ENCODE measurements around the gene PCNX3.

The PCNX3 gene

DNA sequence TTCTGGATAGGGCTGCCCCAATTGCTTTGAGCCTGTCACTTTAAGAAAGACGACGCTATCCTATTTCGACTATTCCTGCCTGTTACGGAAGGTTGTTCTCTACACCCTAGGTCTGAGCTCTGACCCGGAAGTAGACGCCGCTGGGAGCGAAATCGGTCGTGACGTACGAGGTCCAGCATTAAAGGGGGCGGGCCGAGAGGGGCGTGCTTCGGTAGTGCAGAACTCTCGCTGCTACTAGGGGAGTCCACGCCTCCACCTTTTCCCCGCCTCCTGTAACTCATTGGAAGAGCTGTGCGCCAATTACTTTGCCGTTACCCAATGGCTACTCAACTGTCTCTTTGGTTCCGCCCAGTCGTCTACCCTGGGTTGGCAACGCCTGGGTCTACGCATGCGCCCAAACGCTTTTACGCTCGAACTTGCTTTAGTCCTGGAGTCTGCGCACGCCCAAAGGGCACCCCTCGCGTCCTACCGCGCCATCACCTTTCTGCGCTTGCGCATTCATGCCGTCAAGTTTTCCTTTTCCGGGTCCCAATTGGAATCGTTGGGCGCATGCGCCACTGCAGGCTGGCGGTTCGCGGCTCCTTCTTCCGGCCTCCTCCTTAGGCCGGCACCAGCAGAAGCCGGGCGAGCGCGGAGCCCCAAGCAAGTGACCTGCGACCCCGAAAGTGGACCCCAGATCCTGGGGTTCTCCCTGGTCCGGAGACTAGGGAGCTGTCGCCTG lies at the start of gene PCNX3:
Gene PCNX3, plus strand, starts transcription at position 548 of the 721 bp plus-strand sequence. CDS start 536 bp downstream, outside the sequence.
- DNase-seq (ENCODE audit: low spot score) = peak; percentile 100

DNA sequence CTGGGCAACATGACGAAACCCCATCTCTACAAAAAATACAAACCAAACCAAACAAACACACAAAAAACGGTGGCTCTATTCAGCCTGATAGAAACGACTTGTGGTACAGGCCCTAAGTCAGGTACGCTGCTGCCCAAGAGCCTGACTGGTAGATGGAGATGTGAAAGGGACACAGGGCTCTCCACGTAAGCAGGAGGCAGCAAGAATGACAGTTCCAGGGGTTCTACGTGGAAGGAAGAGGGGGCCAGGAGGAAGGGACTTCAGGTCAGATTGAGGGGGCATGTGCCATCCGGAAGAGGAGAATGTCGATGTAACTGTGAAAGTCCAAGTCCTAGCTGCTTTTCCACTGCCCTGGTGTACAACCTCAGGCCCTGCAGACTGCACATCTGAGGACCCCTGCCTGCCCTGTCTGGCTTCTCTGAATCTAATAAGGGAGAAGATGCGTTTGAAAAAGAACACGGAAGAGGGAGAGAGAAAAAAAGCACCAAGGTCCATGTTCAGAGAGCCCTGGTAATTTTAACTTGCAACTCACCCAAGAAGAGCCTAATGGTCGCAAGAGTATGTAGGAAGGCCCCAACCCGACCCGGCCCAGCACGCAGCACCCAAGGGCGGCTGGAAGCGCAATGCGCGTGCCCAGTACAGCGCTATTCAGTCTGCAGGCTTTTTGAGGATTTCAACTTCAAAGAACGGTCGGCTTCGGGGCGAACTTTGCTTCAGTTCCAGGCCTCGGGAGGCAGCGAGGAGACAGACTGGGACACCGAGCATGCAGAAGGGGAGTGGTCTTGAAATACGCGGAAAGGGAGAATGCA lies 46.2 kb upstream of the PCNX3 start:
- DNase-seq (ENCODE audit: low spot score) = no peak

DNA sequence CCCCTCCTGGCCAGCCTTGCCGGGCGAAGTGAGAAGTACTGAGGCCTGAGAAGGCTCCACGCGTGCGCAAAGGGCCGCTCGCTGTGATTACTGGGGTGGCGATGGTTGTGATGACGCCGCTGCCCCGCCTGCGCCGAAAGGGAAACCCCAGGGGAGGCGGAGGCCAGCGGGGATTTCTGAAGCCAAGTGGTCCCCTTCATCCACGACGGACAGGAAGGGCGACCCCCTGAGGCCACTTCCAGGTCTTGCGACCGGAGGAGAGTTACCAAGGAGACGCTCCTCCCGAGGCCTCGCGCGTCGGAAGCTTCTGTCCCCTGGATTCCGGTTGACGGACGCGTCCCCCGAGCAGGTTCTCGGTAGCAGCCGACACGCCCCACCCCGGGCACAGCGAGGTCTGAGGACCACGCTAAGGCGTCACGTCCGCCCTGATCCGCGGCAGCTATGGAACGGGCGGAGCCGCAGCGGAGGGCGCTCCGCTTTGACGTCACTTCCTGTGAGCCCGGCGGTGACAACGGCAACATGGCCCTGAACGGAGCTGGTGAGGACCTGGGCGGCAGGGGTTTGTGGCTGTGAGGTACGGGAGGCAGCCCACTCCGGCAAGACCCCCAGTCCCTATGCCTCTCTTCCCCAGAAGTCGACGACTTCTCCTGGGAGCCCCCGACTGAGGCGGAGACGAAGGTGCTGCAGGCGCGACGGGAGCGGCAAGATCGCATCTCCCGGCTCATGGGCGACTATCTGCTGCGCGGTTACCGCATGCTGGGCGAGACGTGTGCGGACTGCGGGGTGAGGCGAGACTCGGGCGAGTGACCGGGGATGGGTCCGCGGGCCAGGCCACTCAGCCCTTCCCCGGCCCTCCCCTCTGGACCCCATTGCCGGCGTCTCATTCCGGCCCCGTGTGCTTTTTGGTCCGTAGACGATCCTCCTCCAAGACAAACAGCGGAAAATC lies 45.3 kb upstream of the PCNX3 start, which contains the start of gene ZNRD2:
Gene ZNRD2, plus strand, starts transcription at position 505 of the 946 bp plus-strand sequence. Its CDS starts 15 bp downstream, at position 520.
- peak; percentile 97 for DNase-seq (ENCODE audit: low spot score)

DNA sequence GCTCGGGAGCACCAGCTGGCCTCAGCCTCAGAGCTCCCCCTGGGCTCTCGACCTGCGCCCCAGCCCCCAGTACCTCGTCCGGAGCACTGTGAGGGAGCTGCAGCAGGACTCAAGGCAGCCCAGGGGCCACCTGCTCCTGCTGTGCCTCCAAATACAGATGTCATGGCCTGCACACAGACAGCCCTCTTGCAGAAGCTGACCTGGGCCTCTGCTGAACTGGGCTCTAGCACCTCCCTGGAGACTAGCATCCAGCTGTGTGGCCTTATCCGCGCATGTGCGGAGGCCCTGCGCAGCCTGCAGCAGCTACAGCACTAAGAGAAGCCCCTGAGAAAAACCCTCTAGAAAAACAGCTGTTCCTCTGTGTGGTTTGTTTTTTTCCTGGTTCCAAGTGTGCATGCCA lies 44.2 kb upstream of the PCNX3 start:
- DNase-seq (ENCODE audit: low spot score) = no peak

DNA sequence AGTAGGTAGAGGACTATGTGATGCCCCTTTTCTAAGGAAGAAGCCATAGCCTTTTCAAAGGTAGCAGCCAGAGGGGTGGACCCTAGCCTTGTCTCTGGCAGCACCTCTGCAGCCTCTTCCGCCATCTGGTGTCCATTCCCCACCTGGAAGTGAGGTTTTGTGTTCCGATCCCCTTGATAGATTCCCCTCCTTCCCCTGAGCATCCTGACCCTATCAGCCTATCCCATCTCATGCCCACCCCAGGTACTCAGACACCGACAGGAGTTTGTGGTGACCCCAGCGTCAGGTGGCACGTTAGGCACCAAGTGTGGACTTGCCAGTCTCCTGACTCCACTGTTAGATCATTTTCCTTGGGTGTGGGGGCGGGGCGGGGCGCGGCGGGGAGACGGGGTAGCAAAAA lies 43.6 kb upstream of the PCNX3 start:
- no peak for DNase-seq (ENCODE audit: low spot score)

DNA sequence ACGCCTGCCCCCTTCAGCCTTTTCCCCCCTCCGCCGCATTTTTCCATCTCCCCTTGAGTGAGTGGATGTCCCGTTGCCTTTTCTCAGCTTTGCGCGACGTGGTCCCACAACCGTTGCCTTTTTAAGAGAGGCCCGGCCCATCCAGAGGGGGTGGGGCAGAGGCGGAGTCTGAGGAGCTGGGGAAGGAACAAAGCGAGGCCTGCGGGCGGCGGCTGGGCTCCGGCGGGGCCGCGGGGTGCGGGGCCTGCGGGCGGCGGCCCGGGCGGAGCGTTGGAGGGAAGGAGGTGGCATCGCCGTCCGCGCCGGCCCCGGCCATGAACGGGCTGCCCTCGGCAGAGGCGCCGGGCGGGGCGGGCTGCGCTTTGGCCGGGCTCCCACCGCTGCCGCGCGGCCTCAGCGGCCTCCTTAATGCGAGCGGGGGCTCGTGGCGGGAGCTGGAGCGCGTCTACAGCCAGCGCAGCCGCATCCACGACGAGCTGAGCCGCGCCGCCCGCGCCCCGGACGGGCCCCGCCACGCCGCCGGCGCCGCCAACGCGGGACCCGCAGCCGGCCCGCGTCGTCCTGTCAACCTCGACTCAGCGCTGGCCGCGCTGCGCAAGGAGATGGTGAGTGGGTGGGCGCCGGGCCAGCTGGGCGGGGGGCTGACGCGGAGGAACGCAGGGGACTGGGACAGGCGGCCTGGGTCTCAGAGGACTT lies 43.1 kb upstream of the PCNX3 start, which contains the start of gene FAM89B:
Gene FAM89B, plus strand, starts transcription at position 183 of the 696 bp plus-strand sequence. Its CDS starts 132 bp downstream, at position 315.
- peak; percentile 93 for DNase-seq (ENCODE audit: low spot score)

DNA sequence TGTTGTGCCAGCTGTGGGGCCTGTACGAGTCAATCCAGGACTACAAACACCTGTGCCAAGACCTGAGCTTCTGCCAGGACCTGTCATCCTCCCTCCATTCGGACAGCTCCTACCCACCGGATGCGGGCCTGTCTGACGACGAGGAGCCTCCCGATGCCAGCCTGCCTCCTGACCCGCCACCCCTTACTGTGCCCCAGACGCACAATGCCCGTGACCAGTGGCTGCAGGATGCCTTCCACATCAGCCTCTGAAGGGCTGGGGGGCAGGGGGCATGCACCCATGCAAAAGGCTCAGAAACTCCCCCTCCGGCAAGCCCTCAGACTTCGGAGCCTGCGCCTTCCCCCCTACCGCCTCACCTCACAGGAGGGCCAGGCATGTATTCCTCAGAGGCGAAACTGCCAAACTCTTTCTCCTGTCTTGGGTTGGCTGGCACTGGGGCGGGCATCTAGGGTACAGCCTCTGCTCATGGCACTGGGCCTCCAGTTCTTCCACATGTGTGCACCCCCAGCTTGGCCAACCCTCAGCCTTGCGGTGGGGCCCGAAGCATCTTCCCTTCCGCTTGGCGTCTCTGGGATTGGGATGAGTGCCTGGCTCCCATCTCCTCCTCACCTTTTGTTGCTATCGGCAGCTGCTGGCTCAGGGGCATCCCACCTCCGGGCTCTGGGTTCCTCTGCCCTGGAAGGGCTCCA lies 42.0 kb upstream of the PCNX3 start:
- DNase-seq (ENCODE audit: low spot score) = no peak

DNA sequence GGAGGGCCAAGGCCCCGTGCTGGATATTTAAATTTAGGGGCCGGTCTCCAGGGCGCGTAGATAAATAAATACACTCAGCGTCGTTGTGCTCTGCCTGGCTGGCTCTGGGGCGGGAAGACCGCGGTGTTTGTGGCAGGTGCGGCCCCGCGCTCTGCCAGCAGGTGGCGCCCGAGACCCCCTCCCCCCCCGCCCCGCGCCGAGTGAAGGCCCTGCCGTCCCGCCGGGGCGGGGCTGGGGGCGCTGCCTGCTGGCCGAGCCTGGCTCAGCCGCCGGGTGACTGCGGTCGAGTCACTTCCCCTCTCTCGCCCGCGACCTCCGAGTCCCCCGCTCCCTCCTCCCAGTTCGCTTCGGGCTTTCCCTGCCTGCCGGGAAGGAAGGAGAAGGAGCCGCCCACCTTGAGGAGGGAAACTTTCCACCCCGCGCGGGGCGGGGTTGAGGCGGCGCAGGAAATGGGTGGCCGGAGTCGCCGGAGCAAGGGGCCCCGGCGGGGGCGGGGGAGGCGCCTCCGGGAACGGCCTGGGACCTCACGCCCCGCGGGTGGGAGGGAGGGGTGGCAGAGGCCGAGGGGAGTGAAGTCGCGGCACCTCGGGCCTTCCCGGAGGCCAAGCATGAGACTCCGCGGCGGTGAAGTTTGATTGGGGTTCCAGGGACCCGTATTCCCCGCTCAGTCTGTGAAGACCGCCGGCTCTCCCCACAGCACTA lies 41.3 kb upstream of the PCNX3 start:
- DNase-seq (ENCODE audit: low spot score) = peak; percentile 97

DNA sequence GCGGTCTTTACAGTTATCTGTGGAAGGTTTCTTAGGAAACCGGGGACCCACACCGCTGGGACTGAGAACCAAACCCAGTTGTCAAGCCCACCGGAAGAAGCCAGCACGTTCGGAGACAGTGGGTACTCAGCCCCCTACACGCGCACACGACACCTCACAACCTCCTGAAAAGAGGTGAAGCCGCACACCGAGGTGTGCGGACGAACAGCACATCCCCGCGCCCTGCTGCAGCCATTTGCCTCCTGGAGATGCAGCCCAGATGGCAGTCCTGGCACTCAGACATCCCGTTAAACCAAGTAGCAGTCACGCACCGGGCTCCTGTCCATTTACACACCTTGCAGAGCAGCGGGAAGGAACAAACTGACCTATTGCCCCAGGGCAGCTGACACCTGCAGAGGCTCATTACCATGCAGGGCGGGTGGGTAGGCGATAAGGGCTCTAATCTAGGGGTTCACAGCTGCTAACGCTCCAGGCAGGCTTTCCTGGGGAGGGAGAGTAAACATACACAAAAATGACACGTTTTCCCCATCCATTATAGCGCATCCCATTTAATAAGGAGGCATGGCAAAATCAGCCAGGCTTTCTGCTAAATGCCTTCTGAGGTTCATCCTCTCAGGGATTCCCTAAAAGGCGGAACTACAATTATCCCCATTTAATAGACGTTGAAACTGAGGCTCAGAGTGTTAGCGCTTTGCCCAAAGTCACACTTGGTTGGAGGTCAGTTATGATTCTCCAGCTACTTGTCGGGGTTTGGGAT lies 40.6 kb upstream of the PCNX3 start:
- DNase-seq (ENCODE audit: low spot score) = no peak

DNA sequence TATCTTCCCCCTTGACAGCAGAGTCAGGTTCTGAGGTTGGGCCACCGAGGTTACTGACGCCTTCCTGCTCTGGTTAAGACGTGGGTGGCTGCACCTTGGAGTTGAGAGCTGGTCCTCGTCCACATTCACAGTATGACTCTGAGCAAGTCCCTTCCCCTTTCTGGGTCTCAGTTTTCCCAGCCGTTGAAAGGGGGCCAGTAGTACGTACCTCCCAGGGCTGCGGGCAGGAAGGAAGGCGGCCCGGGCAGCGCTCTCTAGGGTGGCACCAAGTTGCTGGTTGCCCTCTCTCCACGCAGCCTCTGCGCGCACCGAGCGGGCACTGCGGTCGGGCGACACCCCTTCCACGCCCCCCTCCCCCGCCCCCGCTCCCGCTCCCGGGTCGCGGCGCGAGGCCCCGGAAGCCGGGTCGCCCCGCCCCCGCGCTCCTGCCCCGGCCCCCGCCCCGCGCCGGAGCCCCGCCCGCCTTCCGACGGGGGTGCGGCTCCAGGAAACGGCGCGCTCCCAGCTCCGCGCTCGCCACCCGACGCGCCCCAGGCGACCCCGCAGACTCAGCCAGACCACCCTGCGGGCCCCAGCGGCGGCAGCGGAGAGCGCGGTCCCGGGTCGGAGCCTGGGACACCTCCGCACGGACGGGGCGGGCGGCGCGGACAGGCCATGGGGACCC lies 39.9 kb upstream of the PCNX3 start, which contains the start of gene EHBP1L1:
Gene EHBP1L1, plus strand, starts transcription at position 486 of the 664 bp plus-strand sequence. CDS start 250 bp downstream, outside the sequence.
- DNase-seq (ENCODE audit: low spot score) = no peak

DNA sequence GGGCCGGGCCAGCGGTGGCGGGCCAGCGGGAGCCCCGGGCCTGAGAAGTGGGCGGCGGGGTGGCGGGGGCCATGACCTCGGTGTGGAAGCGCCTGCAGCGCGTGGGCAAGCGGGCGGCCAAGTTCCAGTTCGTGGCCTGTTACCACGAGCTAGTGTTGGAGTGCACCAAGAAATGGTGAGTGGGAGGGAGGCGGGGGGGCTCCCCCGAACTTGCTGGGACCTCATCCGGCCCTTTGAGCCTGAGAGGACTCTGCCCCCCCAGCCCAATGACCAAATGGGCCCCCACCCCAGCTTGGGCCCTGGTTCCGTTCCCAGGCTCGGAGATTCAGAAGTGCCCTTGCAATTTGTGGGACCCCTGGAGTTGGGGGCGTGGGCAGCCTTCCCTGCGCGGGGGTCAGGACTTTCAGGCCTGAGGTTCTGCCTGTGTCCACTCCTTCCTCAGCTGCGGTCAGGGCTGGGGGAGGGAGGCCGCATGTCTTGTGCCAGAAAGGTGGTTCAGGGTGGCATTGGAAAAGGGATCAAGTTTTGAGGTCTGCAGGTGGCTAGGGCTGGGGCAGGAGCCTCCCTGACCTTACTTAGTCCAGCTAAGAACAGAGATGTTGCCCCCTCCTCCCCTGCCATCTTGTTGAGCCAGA lies 39.2 kb upstream of the PCNX3 start:
- no peak for DNase-seq (ENCODE audit: low spot score)

DNA sequence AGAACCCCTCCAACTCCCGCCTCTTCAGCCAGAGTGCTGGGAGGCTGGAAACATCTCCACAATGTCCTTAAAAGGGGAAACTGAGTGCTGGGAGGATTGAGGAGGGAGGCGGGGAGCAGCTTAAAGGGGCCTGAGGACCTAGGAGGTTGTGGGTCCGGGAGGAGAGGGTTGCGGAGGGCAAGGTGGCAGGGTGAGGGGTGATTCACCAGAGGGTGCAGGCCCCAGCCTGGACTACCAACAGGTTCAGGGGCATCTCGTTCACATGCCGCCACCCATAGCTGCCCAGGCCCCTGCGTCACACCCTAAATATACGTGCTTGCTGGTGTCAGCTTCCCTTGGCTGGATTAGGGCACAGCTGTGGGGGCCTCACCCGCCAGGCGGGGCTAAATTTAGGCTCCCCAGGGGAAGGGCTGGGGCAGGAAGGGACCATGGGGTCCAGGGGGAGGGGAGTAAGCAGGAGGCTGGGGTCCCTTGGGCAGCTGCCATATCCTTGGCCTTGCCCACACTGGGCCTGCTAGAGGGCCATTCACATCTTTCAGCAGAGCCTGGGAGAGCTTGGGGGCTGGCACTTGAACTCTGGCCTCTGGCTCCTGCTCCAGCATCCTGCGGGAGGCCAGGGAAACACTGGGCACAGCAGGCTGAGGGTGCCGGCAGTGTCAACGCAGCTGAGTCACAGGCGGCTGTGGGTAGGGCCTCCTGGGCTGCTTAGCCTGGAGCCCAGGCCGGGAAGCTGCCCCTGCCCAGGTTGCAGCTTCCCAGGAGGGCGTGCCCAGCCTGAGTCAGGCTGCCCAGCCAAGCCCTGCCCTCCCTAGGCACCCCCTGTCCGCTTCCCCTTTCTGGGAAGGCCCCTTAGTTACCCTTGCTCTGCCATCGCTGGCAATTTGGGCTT lies 38.5 kb upstream of the PCNX3 start:
- no peak for DNase-seq (ENCODE audit: low spot score)

DNA sequence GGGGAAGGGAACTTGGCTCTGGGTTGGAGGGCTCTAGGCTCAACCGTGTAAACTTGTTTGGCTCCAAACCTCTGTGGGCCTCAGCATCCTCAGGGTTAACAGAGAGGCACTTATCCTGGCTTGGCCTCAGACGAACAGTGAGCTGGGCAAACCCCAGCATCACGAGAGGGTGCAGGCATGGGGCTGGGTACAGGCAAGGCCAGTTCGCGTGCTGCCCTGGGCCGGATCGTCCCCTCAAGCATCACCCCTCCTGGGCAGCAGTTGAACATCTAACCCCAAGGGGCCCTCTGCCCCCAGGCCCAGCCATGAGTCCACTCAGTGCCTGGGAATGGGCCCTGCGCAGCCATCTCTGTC lies 37.8 kb upstream of the PCNX3 start:
- no peak for DNase-seq (ENCODE audit: low spot score)

DNA sequence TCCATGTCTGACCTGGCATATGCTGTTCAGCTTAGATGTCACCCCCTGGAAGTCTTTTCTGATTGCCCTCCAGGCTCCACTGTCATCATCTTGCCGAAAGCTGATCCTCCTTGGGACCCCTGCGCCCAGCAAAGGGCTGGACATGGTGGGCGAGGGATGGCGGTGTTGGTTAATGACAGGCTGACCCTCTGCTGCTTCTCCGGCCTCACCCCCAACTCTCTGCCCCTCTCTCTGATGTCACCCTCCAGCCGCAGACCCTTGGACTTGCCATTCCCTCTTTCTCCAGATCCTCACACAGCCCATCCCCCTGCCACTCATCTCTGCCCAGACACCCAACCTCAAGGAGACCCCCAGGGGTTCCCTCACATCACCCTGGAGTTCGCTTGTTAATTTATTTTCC lies 37.4 kb upstream of the PCNX3 start:
- no peak for DNase-seq (ENCODE audit: low spot score)

DNA sequence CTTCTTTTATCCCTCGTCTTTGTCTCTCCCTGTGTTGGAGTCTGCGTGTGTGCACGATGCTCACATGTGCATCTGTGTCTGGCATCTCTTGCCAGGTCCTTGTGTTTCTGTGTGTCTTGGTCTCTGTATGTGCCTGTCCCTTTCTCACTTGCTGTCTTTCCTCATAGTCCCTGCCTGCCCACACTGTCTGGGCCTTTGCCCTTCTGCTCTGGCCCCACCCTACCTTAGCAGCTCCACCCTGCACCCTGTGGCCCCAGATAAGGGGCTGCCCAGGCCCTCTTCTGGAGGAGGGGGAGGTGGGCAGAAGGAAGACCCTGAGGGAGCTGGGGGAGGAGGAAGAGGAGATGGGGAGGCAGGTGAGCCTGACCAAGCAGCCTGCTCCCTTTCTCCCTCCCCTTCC lies 36.9 kb upstream of the PCNX3 start:
- DNase-seq (ENCODE audit: low spot score) = no peak

DNA sequence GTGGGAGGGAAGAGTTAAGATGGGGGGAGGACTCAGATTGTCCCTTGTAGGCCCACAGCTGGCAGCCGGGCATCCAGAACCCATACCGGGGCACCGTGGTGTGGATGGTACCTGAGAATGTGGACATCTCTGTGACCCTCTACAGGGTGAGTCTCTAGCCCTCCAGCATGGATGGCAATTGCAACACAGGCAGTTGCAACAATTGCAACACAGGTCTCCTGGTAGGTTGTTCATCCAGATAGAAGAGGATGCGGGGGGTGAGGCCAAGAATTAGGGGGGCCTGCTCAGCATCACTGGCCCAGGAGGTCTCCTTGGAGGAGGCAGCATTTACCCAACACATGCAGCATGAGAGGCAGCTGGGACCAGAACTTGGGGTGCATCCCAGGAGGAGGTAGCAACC lies 36.3 kb upstream of the PCNX3 start:
- no peak for DNase-seq (ENCODE audit: low spot score)

DNA sequence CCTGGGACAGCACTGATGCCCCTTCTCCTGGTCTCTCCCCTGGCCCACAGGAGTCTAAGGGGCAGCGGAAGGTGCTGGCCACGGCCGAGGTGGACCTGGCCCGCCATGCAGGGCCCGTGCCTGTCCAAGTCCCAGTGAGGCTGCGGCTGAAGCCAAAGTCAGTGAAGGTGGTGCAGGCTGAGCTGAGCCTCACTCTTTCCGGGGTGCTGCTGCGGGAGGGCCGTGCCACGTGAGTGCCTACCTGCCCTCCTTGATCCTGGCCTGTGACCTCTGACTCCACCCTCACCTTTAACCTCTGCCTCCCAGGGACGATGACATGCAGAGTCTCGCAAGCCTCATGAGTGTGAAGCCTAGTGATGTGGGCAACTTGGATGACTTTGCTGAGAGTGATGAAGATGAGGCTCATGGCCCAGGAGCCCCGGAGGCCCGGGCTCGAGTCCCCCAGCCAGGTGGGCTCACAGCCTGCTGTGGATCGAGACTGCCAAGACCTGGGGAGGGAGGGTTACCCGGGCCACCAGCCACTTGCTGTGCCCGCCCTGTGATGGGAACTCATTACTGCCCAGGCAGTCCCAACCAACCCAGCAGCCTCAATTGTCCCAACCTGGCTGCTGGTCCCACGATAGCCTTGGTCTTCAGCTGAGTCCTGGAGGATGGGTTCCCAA lies 35.4 kb upstream of the PCNX3 start:
- no peak for DNase-seq (ENCODE audit: low spot score)
